ENCODE data around the gene CERK.

GRCh38 chr22:46736705-46737104 is 1.3 kb downstream of the CERK start:
- TF ChIP-seq CTCF (IDR thresholded peaks at IDR 0.05) (no peak), POLR2AphosphoS5 (IDR thresholded peaks at IDR 0.05) (no peak), POLR2A (IDR thresholded peaks at IDR 0.05) (no peak)
